Germinal center (tissue), 1 donor: Measurements from ENCODE around the gene HRC.
"Not testable (repeated sequence)": the region's sequence is repeated elsewhere in the genome, so short reads cannot be mapped to it uniquely, and the experiment has no call there.

ENCODE experiments used
- DNase-seq: peaks from one replicate; pipeline ENCODE4 v3.0.0; 2012; ENCODE audit warnings: mixed read lengths, low spot score

Gene HRC

GRCh38 chr19:49155005-49155819, at the start of gene HRC:
Gene HRC (minus strand): TSS chr19:49155396. CDS start chr19:49155237, 159 bp downstream.
- no peak for DNase-seq

GRCh38 chr19:49201042-49201441, 45.8 kb upstream of the HRC start:
- DNase-seq: no peak

- DNase-seq: no peak
These were observed 45.2 kb upstream of the HRC start for GRCh38 chr19:49200238-49200862.

GRCh38 chr19:49196527-49197240, 41.5 kb upstream of the HRC start:
- DNase-seq: no peak

GRCh38 chr19:49194408-49194807, 39.2 kb upstream of the HRC start:
- DNase-seq: no peak

GRCh38 chr19:49193822-49194394, 38.7 kb upstream of the HRC start:
- DNase-seq: no peak

- DNase-seq: no peak
These were observed 35.6 kb upstream of the HRC start for GRCh38 chr19:49190781-49191180.

- no peak for DNase-seq
These were observed 34.1 kb upstream of the HRC start for GRCh38 chr19:49189259-49189658.

GRCh38 chr19:49188626-49189200, 33.5 kb upstream of the HRC start:
- DNase-seq: no peak

GRCh38 chr19:49186108-49186507, 30.9 kb upstream of the HRC start:
- no peak for DNase-seq

GRCh38 chr19:49182848-49183375, 27.7 kb upstream of the HRC start:
- no peak for DNase-seq

- DNase-seq: not testable (repeated sequence)
These were observed 27.0 kb upstream of the HRC start for GRCh38 chr19:49182010-49182847.

GRCh38 chr19:49180659-49181058, 25.5 kb upstream of the HRC start:
- no peak for DNase-seq

- no peak for DNase-seq
These were observed 18.0 kb upstream of the HRC start for GRCh38 chr19:49173198-49173597.

GRCh38 chr19:49168421-49168820, 13.2 kb upstream of the HRC start:
- no peak for DNase-seq

- no peak for DNase-seq
These were observed 12.7 kb upstream of the HRC start for GRCh38 chr19:49167857-49168409.

- no peak for DNase-seq
These were observed 10.7 kb upstream of the HRC start for GRCh38 chr19:49165865-49166301.

GRCh38 chr19:49165111-49165750, 10.0 kb upstream of the HRC start:
- no peak for DNase-seq

- no peak for DNase-seq
These were observed 6.8 kb upstream of the HRC start for GRCh38 chr19:49161987-49162386.
